Activated naive CD8-positive, alpha-beta T cell treated with anti-CD3 and anti-CD28 coated beads, Interleukin-2, amount 50 U/mL, for 24 hours (primary cell): ENCODE results near the gene KMT5C.

Experiments used
- ATAC-seq: fragments of 150-1000 bp; cut with Tn5 transposase; one replicate; pipeline ENCODE4 v1.10.0; 2021
- DNase-seq: peaks from one replicate; pipeline ENCODE4 v3.0.0; 2021
- H3K27ac Mint-ChIP-seq: one replicate; pipeline ENCODE4 v1.8.0; 2021; ENCODE audit warnings: mild to moderate bottlenecking, mixed read lengths
- H3K27me3 Mint-ChIP-seq: one replicate; pipeline ENCODE4 v1.8.0; 2021; ENCODE audit warnings: mixed read lengths
- H3K36me3 Mint-ChIP-seq: one replicate; pipeline ENCODE4 v1.8.0; 2021; ENCODE audit warnings: low read depth, mixed read lengths
- H3K4me1 Mint-ChIP-seq: one replicate; pipeline ENCODE4 v1.8.0; 2021; ENCODE audit warnings: mixed read lengths
- H3K4me3 Mint-ChIP-seq: one replicate; pipeline ENCODE4 v1.8.0; 2021; ENCODE audit warnings: mild to moderate bottlenecking, moderate library complexity, mixed read lengths
- H3K9me3 Mint-ChIP-seq: one replicate; pipeline ENCODE4 v1.8.0; 2021; ENCODE audit warnings: mixed read lengths

KMT5C gene

GRCh38 chr19:55339105-55339888 is at the start of gene KMT5C:
TSS of gene KMT5C (plus strand) at chr19:55339876. CDS start at chr19:55341937, 2,061 bp downstream.
- H3K27me3 Mint-ChIP-seq, result peaks cover 14% of the 10 kb centered on the region
- no peaks in the 10 kb centered on the region for H3K9me3 Mint-ChIP-seq
- H3K36me3 Mint-ChIP-seq, result peaks cover 4% of the 10 kb centered on the region
- DNase-seq (peak; percentile 100), ATAC-seq (peak; percentile 89)
- peak within 1 kb of the TSS; percentile 97 for H3K27ac Mint-ChIP-seq
- peak within 1 kb of the TSS; percentile 87 for H3K4me3 Mint-ChIP-seq
- H3K4me1 Mint-ChIP-seq, result peaks cover 24% of the 10 kb centered on the region

GRCh38 chr19:55297267-55297666 is 42.4 kb upstream of the KMT5C start:
- no peaks in the 10 kb centered on the region for H3K27me3 Mint-ChIP-seq
- H3K4me1 Mint-ChIP-seq, result peaks cover 10% of the 10 kb centered on the region
- no peak for DNase-seq
- no peaks in the 10 kb centered on the region for H3K9me3 Mint-ChIP-seq
- no peaks in the 10 kb centered on the region for H3K36me3 Mint-ChIP-seq
- ATAC-seq, result no peak
- no peak overlapping the region for H3K27ac Mint-ChIP-seq
- no peak overlapping the region for H3K4me3 Mint-ChIP-seq

DNA sequence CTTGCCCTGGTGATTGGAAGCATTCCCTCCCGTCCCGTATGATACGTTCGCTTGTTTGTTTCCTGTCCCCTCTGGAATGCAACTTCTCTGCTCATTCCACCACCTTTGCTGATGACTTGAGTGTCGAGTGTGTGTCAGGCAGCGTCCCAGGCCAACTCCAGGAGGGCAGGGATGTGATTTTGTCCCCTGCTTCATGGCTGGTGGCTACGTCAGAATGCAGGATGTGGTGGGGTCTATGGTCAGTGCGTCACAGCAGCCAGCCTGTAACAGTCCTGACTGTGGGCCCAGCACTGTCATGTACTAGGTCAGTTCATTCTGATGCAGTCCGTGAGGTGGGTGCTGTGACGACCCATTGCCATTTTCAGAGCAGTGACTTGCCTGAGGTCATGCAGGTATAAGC is 39.7 kb upstream of the KMT5C start:
- Mint-ChIP-seq H3K36me3 (no peaks in the 10 kb centered on the region), H3K4me1 (peaks cover 10% of the 10 kb centered on the region), H3K9me3 (no peaks in the 10 kb centered on the region), H3K27me3 (no peaks in the 10 kb centered on the region), H3K27ac (no peak overlapping the region), H3K4me3 (no peak overlapping the region)
- DNase-seq, result no peak
- ATAC-seq, result no peak

DNA sequence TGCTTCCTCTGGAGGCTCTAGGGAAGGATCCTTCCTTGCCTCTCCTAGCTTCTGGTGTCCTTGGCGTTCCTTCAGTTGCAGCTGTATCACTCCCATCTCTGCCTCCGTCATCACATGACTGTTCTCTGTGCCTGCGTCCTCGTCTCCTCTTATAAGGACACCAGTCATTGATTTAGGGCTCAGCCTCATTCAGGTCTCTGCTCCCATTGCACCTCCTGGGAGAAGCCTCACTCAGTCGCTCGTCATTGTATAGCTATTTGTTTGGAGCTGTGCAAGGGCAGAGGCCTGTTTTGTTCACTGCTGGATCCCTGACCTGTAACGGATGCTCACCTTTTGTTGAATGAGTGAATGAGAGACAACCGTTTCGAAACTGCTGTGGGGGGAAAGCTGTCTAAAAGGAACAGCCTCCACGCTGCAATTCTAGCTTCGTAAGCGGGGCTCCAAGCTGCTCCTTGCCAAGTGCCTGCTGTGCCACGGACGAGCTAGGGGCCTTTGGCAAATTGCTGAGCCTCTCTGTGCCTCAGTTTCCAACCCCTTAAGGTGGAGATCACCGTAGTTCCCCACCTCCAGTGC is 38.7 kb upstream of the KMT5C start:
- H3K36me3 Mint-ChIP-seq, result peaks cover 2% of the 10 kb centered on the region
- H3K27me3 Mint-ChIP-seq, result no peaks in the 10 kb centered on the region
- no peaks in the 10 kb centered on the region for H3K9me3 Mint-ChIP-seq
- DNase-seq (no peak), ATAC-seq (no peak)
- H3K27ac Mint-ChIP-seq, result peak overlapping the region; percentile 89
- H3K4me1 Mint-ChIP-seq, result peaks cover 13% of the 10 kb centered on the region
- peak overlapping the region; percentile 80 for H3K4me3 Mint-ChIP-seq

- DNase-seq, result peak; percentile 99
- peak overlapping the region; percentile 80 for H3K4me3 Mint-ChIP-seq
- peak; percentile 90 for ATAC-seq
- no peaks in the 10 kb centered on the region for H3K9me3 Mint-ChIP-seq
- peaks cover 13% of the 10 kb centered on the region for H3K4me1 Mint-ChIP-seq
- H3K36me3 Mint-ChIP-seq, result peaks cover 2% of the 10 kb centered on the region
- peak overlapping the region; percentile 89 for H3K27ac Mint-ChIP-seq
- no peaks in the 10 kb centered on the region for H3K27me3 Mint-ChIP-seq
These were observed 38.0 kb upstream of the KMT5C start for GRCh38 chr19:55301459-55302317.

- Mint-ChIP-seq H3K9me3 (no peaks in the 10 kb centered on the region), H3K36me3 (peaks cover 2% of the 10 kb centered on the region), H3K4me1 (peaks cover 13% of the 10 kb centered on the region), H3K27ac (peak overlapping the region; percentile 89), H3K4me3 (peak overlapping the region; percentile 80), H3K27me3 (no peaks in the 10 kb centered on the region)
- DNase-seq, result no peak
- no peak for ATAC-seq
These were observed 37.4 kb upstream of the KMT5C start for GRCh38 chr19:55302318-55302703.

- ATAC-seq, result no peak
- H3K36me3 Mint-ChIP-seq, result peaks cover 2% of the 10 kb centered on the region
- no peaks in the 10 kb centered on the region for H3K9me3 Mint-ChIP-seq
- H3K4me1 Mint-ChIP-seq, result peaks cover 13% of the 10 kb centered on the region
- no peak overlapping the region for H3K4me3 Mint-ChIP-seq
- no peak for DNase-seq
- H3K27ac Mint-ChIP-seq, result no peak overlapping the region
- no peaks in the 10 kb centered on the region for H3K27me3 Mint-ChIP-seq
These were observed 36.2 kb upstream of the KMT5C start for GRCh38 chr19:55303477-55303876.

DNA sequence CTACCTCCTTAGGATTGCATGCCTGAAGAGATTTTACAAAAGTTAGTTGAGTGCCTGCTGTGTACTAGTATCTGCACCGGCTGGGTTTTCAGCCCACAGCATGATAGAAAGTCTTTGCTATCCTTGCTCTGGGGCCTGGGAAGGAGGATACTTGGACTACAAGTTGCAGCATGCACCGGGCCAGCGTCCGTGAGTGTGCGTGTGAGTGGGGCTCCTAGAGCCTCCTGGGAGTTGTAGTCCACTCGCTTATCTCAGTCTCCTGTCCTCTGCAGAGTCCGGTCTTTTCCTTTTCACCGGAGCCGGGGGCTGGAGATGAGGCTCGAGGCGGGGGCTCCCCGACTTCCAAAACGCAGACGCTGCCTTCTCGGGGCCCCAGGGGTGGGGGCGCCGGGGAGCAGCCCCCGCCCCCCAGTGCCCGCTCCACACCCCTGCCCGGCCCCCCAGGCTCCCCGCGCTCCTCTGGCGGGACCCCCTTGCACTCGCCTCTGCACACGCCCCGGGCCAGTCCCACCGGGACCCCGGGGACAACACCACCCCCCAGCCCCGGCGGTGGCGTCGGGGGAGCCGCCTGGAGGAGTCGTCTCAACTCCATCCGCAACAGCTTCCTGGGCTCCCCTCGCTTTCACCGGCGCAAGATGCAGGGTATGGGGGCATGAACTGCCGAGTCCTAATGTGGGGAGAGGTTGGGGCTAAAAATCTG is 35.2 kb upstream of the KMT5C start:
- ATAC-seq, result peak; percentile 51
- Mint-ChIP-seq H3K4me1 (peaks cover 13% of the 10 kb centered on the region), H3K9me3 (no peaks in the 10 kb centered on the region), H3K36me3 (peaks cover 2% of the 10 kb centered on the region), H3K27ac (no peak overlapping the region), H3K4me3 (no peak overlapping the region), H3K27me3 (no peaks in the 10 kb centered on the region)
- DNase-seq, result peak; percentile 30

DNA sequence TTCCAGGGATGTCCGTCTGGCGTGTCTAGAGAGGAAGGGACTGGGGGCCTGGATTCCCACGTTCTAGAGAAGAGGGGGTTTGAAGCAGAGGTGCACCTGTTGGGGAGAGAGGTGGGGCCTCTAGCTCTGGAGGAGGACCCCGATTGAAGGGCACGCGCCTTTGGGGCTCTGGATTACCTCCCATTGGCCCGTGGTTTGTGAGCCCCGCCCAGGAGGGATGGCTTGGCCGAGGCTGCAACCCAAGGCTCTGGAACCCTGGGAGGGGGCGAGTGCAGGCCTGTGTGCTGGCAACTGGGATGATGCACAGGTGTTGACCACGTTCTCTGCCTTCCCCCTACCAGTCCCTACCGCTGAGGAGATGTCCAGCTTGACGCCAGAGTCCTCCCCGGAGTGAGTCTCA is 34.7 kb upstream of the KMT5C start:
- no peak overlapping the region for H3K4me3 Mint-ChIP-seq
- ATAC-seq (no peak), DNase-seq (no peak)
- peaks cover 13% of the 10 kb centered on the region for H3K4me1 Mint-ChIP-seq
- H3K27me3 Mint-ChIP-seq, result no peaks in the 10 kb centered on the region
- peaks cover 2% of the 10 kb centered on the region for H3K36me3 Mint-ChIP-seq
- no peaks in the 10 kb centered on the region for H3K9me3 Mint-ChIP-seq
- no peak overlapping the region for H3K27ac Mint-ChIP-seq

GRCh38 chr19:55305491-55305890 is 34.2 kb upstream of the KMT5C start:
- Mint-ChIP-seq H3K27ac (no peak overlapping the region), H3K4me3 (no peak overlapping the region), H3K9me3 (no peaks in the 10 kb centered on the region), H3K27me3 (no peaks in the 10 kb centered on the region), H3K36me3 (peaks cover 2% of the 10 kb centered on the region), H3K4me1 (peaks cover 13% of the 10 kb centered on the region)
- ATAC-seq, result peak; percentile 57
- peak; percentile 36 for DNase-seq

GRCh38 chr19:55305983-55306562 is 33.6 kb upstream of the KMT5C start:
- Mint-ChIP-seq H3K27me3 (no peaks in the 10 kb centered on the region), H3K36me3 (peaks cover 2% of the 10 kb centered on the region), H3K4me1 (peaks cover 13% of the 10 kb centered on the region), H3K27ac (no peak overlapping the region), H3K9me3 (no peaks in the 10 kb centered on the region), H3K4me3 (no peak overlapping the region)
- ATAC-seq (no peak), DNase-seq (no peak)

- ATAC-seq (no peak), DNase-seq (no peak)
- Mint-ChIP-seq H3K27me3 (no peaks in the 10 kb centered on the region), H3K36me3 (peaks cover 2% of the 10 kb centered on the region), H3K9me3 (no peaks in the 10 kb centered on the region), H3K4me1 (peaks cover 7% of the 10 kb centered on the region), H3K4me3 (no peak overlapping the region), H3K27ac (no peak overlapping the region)
These were observed 33.0 kb upstream of the KMT5C start for GRCh38 chr19:55306712-55307111.

DNA sequence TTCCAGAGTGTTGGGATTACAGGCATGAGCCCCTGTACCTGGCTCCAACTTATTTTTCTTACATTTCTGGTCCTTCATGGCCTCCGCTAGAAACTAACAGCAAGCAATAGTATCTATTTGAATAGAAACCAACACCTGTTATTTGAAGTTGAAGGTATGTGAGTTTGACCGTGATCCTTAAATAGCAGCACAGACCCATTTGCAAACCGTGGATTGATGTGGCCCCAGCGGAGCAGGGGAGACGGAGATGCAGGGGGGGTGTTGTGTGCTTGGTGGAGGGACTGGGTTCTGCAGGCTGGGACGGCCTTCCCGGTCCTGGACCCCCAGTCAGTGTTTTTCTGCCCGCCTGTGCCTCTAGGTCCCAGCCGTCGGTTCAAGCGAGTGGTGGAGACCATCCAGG is 31.4 kb upstream of the KMT5C start:
- no peaks in the 10 kb centered on the region for H3K27me3 Mint-ChIP-seq
- peaks cover 3% of the 10 kb centered on the region for H3K4me1 Mint-ChIP-seq
- ATAC-seq (no peak), DNase-seq (no peak)
- no peaks in the 10 kb centered on the region for H3K9me3 Mint-ChIP-seq
- H3K27ac Mint-ChIP-seq, result no peak overlapping the region
- H3K4me3 Mint-ChIP-seq, result no peak overlapping the region
- H3K36me3 Mint-ChIP-seq, result peaks cover 2% of the 10 kb centered on the region

GRCh38 chr19:55309448-55309847 is 30.2 kb upstream of the KMT5C start:
- no peak overlapping the region for H3K4me3 Mint-ChIP-seq
- DNase-seq, result no peak
- ATAC-seq, result no peak
- H3K36me3 Mint-ChIP-seq, result peaks cover 2% of the 10 kb centered on the region
- no peak overlapping the region for H3K27ac Mint-ChIP-seq
- no peaks in the 10 kb centered on the region for H3K27me3 Mint-ChIP-seq
- H3K9me3 Mint-ChIP-seq, result no peaks in the 10 kb centered on the region
- H3K4me1 Mint-ChIP-seq, result peaks cover 3% of the 10 kb centered on the region
